MM.1S (cell line): ENCODE data around the gene GTF2H1.

ENCODE experiments used
- EZH2 ChIP-seq: fragments of 300-600 bp; sonication (generic); optimal IDR thresholded peaks from 2 replicates; pipeline ENCODE3; 2017; ENCODE audit warnings: low read depth, mild to moderate bottlenecking, antibody characterized with exemption, low read length, mixed read lengths
- TF ChIP-seq, protein P1 (sequence below): fragments of 300-600 bp; sonication (generic); IDR thresholded peaks from 2 replicates; pipeline ENCODE4 v1.5.1; 2016; ENCODE audit warnings: antibody characterized with exemption, low read length, mixed read lengths

DNA sequence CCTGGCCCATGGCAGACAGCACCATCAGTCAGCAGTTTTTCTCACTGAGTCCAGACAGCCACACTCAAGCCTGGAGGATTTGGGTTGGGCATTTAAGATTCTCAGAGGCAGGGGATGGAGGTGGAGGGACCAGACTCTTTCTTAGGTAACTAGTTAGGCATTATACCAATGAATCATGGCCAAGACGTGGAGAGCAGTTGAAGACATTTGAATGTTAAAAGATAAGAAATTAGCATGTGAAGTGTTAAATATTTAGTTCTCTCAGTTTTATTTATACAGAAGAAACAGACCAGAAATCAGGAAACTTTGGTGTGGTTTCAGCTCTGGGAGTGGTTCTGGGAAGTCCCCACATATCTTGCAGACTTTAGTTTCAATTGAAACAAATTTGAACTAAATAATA lies 9.9 kb downstream of the GTF2H1 start:
- TF ChIP-seq, protein P1, sequence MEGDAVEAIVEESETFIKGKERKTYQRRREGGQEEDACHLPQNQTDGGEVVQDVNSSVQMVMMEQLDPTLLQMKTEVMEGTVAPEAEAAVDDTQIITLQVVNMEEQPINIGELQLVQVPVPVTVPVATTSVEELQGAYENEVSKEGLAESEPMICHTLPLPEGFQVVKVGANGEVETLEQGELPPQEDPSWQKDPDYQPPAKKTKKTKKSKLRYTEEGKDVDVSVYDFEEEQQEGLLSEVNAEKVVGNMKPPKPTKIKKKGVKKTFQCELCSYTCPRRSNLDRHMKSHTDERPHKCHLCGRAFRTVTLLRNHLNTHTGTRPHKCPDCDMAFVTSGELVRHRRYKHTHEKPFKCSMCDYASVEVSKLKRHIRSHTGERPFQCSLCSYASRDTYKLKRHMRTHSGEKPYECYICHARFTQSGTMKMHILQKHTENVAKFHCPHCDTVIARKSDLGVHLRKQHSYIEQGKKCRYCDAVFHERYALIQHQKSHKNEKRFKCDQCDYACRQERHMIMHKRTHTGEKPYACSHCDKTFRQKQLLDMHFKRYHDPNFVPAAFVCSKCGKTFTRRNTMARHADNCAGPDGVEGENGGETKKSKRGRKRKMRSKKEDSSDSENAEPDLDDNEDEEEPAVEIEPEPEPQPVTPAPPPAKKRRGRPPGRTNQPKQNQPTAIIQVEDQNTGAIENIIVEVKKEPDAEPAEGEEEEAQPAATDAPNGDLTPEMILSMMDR = no peak
- TF ChIP-seq EZH2 = no peak
